Measurements from ENCODE around the gene PPP1R3G.

GRCh38 chr6:5112066-5112799 is 27.1 kb downstream of the PPP1R3G start:
- no peak for TF ChIP-seq POLR2AphosphoS5 (IDR thresholded peaks at IDR 0.05; ENCODE audit: low read depth)
- no peak for TF ChIP-seq CTCF (IDR thresholded peaks at IDR 0.05; ENCODE audit: insufficient read depth, low read length)
- TF ChIP-seq SPI1 (IDR thresholded peaks at IDR 0.05; ENCODE audit: borderline replicate concordance, low read depth), result no peak
- TF ChIP-seq REST (IDR thresholded peaks at IDR 0.05; ENCODE audit: insufficient replicate concordance, low read depth), result no peak

All from HL-60 (cell line).